Prostate gland (tissue), 2 donors: Measurements from ENCODE around the gene C10orf143.

Source experiments
- CTCF ChIP-seq, 4 experiments: fragments of 200-600 bp in 2 of 4; fragments of 450-650 bp in 2 of 4; sonication (generic) in 2 of 4; IDR thresholded peaks; 1 replicate in 3 of 4; 2 replicates in 1 of 4; pipeline ENCODE4 v1.5.1; 2016 to 2019; ENCODE audit warnings: antibody characterized with exemption in 4 of 4, mild to moderate bottlenecking in 2 of 4, moderate library complexity in 2 of 4
- POLR2A ChIP-seq: fragments of 450-650 bp; IDR thresholded peaks from one replicate; pipeline ENCODE4 v1.6.1; 2016; ENCODE audit warnings: antibody characterized with exemption, mild to moderate bottlenecking
- POLR2AphosphoS5 ChIP-seq: sonication (generic); formaldehyde crosslinking; IDR thresholded peaks from one replicate; pipeline ENCODE4 v1.6.1; 2017; ENCODE audit warnings: antibody characterized with exemption

GRCh38 chr10:130018730-130019185 lies 91.9 kb downstream of the C10orf143 start:
- TF ChIP-seq CTCF (IDR thresholded peaks at IDR 0.05), result no peak
- TF ChIP-seq POLR2A, result no peak
- no peak for TF ChIP-seq POLR2AphosphoS5
